ENCODE data around the gene FBXL4.

DNA sequence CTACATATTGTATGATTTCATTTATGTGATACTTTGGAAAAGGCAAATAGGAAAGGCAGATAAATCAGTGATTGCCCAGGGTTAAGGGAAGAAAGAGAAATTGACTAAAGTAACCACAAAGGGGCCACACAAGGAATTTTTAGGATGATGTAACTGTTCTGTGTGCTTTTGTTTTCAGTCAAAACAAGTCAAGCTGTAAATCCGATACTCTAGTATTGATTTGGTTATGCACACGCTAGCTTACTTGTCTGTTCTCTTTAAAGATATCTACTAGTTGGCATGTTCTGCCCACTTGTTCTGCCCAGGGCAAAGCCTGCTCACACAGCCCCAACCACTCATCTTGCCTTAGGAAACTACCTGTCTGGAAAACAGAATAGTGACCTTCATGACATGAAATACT lies 6.4 kb downstream of the FBXL4 start:
- TF ChIP-seq, protein P1, sequence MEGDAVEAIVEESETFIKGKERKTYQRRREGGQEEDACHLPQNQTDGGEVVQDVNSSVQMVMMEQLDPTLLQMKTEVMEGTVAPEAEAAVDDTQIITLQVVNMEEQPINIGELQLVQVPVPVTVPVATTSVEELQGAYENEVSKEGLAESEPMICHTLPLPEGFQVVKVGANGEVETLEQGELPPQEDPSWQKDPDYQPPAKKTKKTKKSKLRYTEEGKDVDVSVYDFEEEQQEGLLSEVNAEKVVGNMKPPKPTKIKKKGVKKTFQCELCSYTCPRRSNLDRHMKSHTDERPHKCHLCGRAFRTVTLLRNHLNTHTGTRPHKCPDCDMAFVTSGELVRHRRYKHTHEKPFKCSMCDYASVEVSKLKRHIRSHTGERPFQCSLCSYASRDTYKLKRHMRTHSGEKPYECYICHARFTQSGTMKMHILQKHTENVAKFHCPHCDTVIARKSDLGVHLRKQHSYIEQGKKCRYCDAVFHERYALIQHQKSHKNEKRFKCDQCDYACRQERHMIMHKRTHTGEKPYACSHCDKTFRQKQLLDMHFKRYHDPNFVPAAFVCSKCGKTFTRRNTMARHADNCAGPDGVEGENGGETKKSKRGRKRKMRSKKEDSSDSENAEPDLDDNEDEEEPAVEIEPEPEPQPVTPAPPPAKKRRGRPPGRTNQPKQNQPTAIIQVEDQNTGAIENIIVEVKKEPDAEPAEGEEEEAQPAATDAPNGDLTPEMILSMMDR (IDR thresholded peaks at IDR 0.05): no peak
- TF ChIP-seq POLR2A (IDR thresholded peaks at IDR 0.05): no peak
